Smooth muscle cell of the brain vasculature (primary cell): ENCODE measurements around the gene ZNF532.
"Not testable (repeated sequence)": the region's sequence is repeated elsewhere in the genome, so short reads cannot be mapped to it uniquely, and the experiment has no call there.

Experiments
- DNase-seq: peaks from one replicate; pipeline ENCODE4 v3.0.0-alpha.2; 2012; ENCODE audit warnings: low read depth, low spot score

ZNF532 gene

GRCh38 chr18:58850786-58851469 lies 13.7 kb upstream of the ZNF532 start:
- no peak for DNase-seq

GRCh38 chr18:58851856-58852255 lies 12.8 kb upstream of the ZNF532 start:
- DNase-seq: no peak

GRCh38 chr18:58852629-58853028 lies 12.0 kb upstream of the ZNF532 start:
- DNase-seq: no peak

- no peak for DNase-seq
Measured at GRCh38 chr18:58853561-58853960, 11.1 kb upstream of the ZNF532 start.

- not testable (repeated sequence) for DNase-seq
Measured at GRCh38 chr18:58855521-58855920, 9.2 kb upstream of the ZNF532 start.

- DNase-seq: no peak
Measured at GRCh38 chr18:58856881-58857280, 7.8 kb upstream of the ZNF532 start.

GRCh38 chr18:58858591-58859468 lies 5.8 kb upstream of the ZNF532 start:
- no peak for DNase-seq

- no peak for DNase-seq
Measured at GRCh38 chr18:58859907-58860306, 4.8 kb upstream of the ZNF532 start.

GRCh38 chr18:58860747-58861231 lies 3.9 kb upstream of the ZNF532 start:
- no peak for DNase-seq

GRCh38 chr18:58861353-58861752 lies 3.3 kb upstream of the ZNF532 start:
- DNase-seq: no peak

- no peak for DNase-seq
Measured at GRCh38 chr18:58861861-58862301, 2.8 kb upstream of the ZNF532 start.

GRCh38 chr18:58862356-58862755 lies 2.3 kb upstream of the ZNF532 start:
- DNase-seq: no peak

GRCh38 chr18:58862851-58863538 lies 1.7 kb upstream of the ZNF532 start:
- no peak for DNase-seq

- no peak for DNase-seq
Measured at GRCh38 chr18:58863539-58864145, 1.0 kb upstream of the ZNF532 start.

GRCh38 chr18:58865033-58865590 lies 435 bp downstream of the ZNF532 start:
- no peak for DNase-seq

- no peak for DNase-seq
Measured at GRCh38 chr18:58865701-58866065, 1.0 kb downstream of the ZNF532 start.

- no peak for DNase-seq
Measured at GRCh38 chr18:58866066-58866772, 1.5 kb downstream of the ZNF532 start.

GRCh38 chr18:58866773-58867150 lies 2.1 kb downstream of the ZNF532 start:
- DNase-seq: no peak

GRCh38 chr18:58867281-58867961 lies 2.7 kb downstream of the ZNF532 start:
- no peak for DNase-seq

- no peak for DNase-seq
Measured at GRCh38 chr18:58868440-58868839, 3.8 kb downstream of the ZNF532 start.
